GOT3 (cell line): ENCODE measurements around the gene SORCS2.

ENCODE experiments used
- DNase-seq: peaks from one replicate; lab custom pipeline; 2025; ENCODE audit warnings: mixed read lengths; lab: John Stamatoyannopoulos, UW

SORCS2 gene

GRCh38 chr4:7306021-7306965, 114.0 kb downstream of the SORCS2 start:
- DNase-seq: no peak

GRCh38 chr4:7306986-7307385, 114.6 kb downstream of the SORCS2 start:
- no peak for DNase-seq

- no peak for DNase-seq
Measured at GRCh38 chr4:7307394-7308099, 115.2 kb downstream of the SORCS2 start.

GRCh38 chr4:7309181-7309580, 116.8 kb downstream of the SORCS2 start:
- DNase-seq: no peak

GRCh38 chr4:7309636-7310390, 117.5 kb downstream of the SORCS2 start:
- no peak for DNase-seq

- no peak for DNase-seq
Measured at GRCh38 chr4:7310451-7310850, 118.1 kb downstream of the SORCS2 start.

GRCh38 chr4:7311205-7311604, 118.9 kb downstream of the SORCS2 start:
- no peak for DNase-seq

GRCh38 chr4:7312691-7313090, 120.4 kb downstream of the SORCS2 start:
- no peak for DNase-seq

GRCh38 chr4:7313347-7313811, 121.0 kb downstream of the SORCS2 start:
- DNase-seq: no peak

- no peak for DNase-seq
Measured at GRCh38 chr4:7313991-7314390, 121.7 kb downstream of the SORCS2 start.

- no peak for DNase-seq
Measured at GRCh38 chr4:7315286-7315685, 122.9 kb downstream of the SORCS2 start.

GRCh38 chr4:7315935-7316334, 123.6 kb downstream of the SORCS2 start:
- no peak for DNase-seq

- no peak for DNase-seq
Measured at GRCh38 chr4:7319024-7319423, 126.7 kb downstream of the SORCS2 start.

GRCh38 chr4:7320206-7320797, 128.0 kb downstream of the SORCS2 start:
- no peak for DNase-seq

GRCh38 chr4:7322166-7322991, 130.0 kb downstream of the SORCS2 start:
- DNase-seq: no peak

- no peak for DNase-seq
Measured at GRCh38 chr4:7323461-7323871, 131.1 kb downstream of the SORCS2 start.

GRCh38 chr4:7323872-7324650, 131.7 kb downstream of the SORCS2 start:
- DNase-seq: no peak

- no peak for DNase-seq
Measured at GRCh38 chr4:7324651-7325121, 132.3 kb downstream of the SORCS2 start.

GRCh38 chr4:7325541-7325940, 133.2 kb downstream of the SORCS2 start:
- DNase-seq: no peak

- DNase-seq: no peak
Measured at GRCh38 chr4:7326306-7326692, 134.0 kb downstream of the SORCS2 start.
